ENCODE results near the gene PHF21B.

The PHF21B gene

GRCh38 chr22:44942056-44942455, 67.7 kb downstream of the PHF21B start (continued):
- TF ChIP-seq ZNF645 (tag by site-specific recombination; IDR thresholded peaks at IDR 0.05) (no peak), ZNF558 (tag by site-specific recombination; IDR thresholded peaks at IDR 0.05) (no peak), ZNF629 (tag by site-specific recombination; IDR thresholded peaks at IDR 0.05) (no peak), HIC1 (tag by site-specific recombination; IDR thresholded peaks at IDR 0.05) (no peak), ZNF266 (tag by site-specific recombination; IDR thresholded peaks at IDR 0.05; ENCODE audit: low read depth) (no peak), HOXC10 (CRISPR knock-in tag; IDR thresholded peaks at IDR 0.05) (no peak)

- Histone ChIP-seq H3K9me3 (ENCODE audit: control insufficient read depth, insufficient read depth, low read depth, low read length) (no peaks in the 10 kb centered on the region), H3K4me1 (ENCODE audit: control insufficient read depth, insufficient read depth, low read length) (no peaks in the 10 kb centered on the region), H3K36me3 (ENCODE audit: control insufficient read depth in 2 of 2, insufficient read depth in 1 of 2, low read length in 2 of 2) (no peaks in the 10 kb centered on the region), H3K4me3 (ENCODE audit: low read depth, low read length) (no peak overlapping the region), H3K27ac (ENCODE audit: extremely low read depth, low read depth, low read length) (no peak overlapping the region)
- no peak for TF ChIP-seq ZNF623 (tag by site-specific recombination; IDR thresholded peaks at IDR 0.05)
- TF ChIP-seq ZIC2 (tag by site-specific recombination; IDR thresholded peaks at IDR 0.05) = 0 out of 2 replicates have a peak, but pooled peaks have one; percentile 7
- ChIA-PET CTCF (interaction anchor here (0.5 kb wide), 1 partner anchor 33 kb away, joined by 4 read pairs; no protein-coding TSS in a partner anchor), POLR2A (no interaction called here)
These were observed 68.6 kb downstream of the PHF21B start for GRCh38 chr22:44941207-44941606.

- no peaks in the 10 kb centered on the region for H3K9me3 ChIP-seq (ENCODE audit: control insufficient read depth, insufficient read depth, low read depth, low read length)
- H3K36me3 ChIP-seq (ENCODE audit: control insufficient read depth in 2 of 2, insufficient read depth in 1 of 2, low read length in 2 of 2) = no peaks in the 10 kb centered on the region
- ChIA-PET POLR2A (no interaction called here), CTCF (no interaction called here)
- H3K4me1 ChIP-seq (ENCODE audit: control insufficient read depth, insufficient read depth, low read length) = no peaks in the 10 kb centered on the region
- no peak for TF ChIP-seq SP7 (tag by site-specific recombination; IDR thresholded peaks at IDR 0.05)
- no peak for TF ChIP-seq PRDM4 (tag by site-specific recombination; IDR thresholded peaks at IDR 0.05)
- no peak for TF ChIP-seq ZNF280D (tag by site-specific recombination; IDR thresholded peaks at IDR 0.05)
- TF ChIP-seq ZFP41 (tag by site-specific recombination; IDR thresholded peaks at IDR 0.05; ENCODE audit: borderline replicate concordance) = no peak
- TF ChIP-seq ZNF341 (tag by site-specific recombination; IDR thresholded peaks at IDR 0.05; ENCODE audit: low read depth) = no peak
- H3K27ac ChIP-seq (ENCODE audit: extremely low read depth, low read depth, low read length) = no peak overlapping the region
- H3K4me3 ChIP-seq (ENCODE audit: low read depth, low read length) = no peak overlapping the region
These were observed 69.7 kb downstream of the PHF21B start for GRCh38 chr22:44940130-44940529.

All from HEK293 (cell line).